Ascending aorta (tissue), 2 donors: ENCODE measurements around the gene ERCC3. TPM values are rescaled to one million over a fixed set of nuclear protein-coding genes. Genes with fewer than 3 reads are reported as not detected.
A peak's percentile ranks its signal among the peaks of the same experiment; 100 is the strongest.

Source experiments
- DNase-seq, 2 donors: peaks; one replicate each; pipeline ENCODE4 v3.0.0-alpha.2; 2019; ENCODE audit warnings: low spot score in 2 of 2
- H3K27ac ChIP-seq, 2 donors: fragments of 200-600 bp; sonication (generic); one replicate each; pipeline ENCODE4 v1.5.1; 2016 to 2017; ENCODE audit warnings: mild to moderate bottlenecking in 1 of 2
- H3K27me3 ChIP-seq: fragments of 200-600 bp; sonication (generic); one replicate; pipeline ENCODE4 v1.5.1; 2017
- H3K36me3 ChIP-seq, 2 donors: fragments of 200-600 bp; sonication (generic); one replicate each; pipeline ENCODE4 v1.5.1; 2016
- H3K4me1 ChIP-seq, 2 donors: fragments of 200-600 bp; sonication (generic); one replicate each; pipeline ENCODE4 v1.5.1; 2016 to 2017; ENCODE audit warnings: mild to moderate bottlenecking in 1 of 2
- H3K4me3 ChIP-seq, 2 donors: fragments of 200-600 bp; sonication (generic); one replicate each; pipeline ENCODE4 v1.5.1; 2016 to 2017; ENCODE audit warnings: mild to moderate bottlenecking in 1 of 2
- H3K9me3 ChIP-seq, 2 donors: fragments of 200-600 bp; sonication (generic); one replicate each; pipeline ENCODE4 v1.5.1; 2016
- CTCF ChIP-seq, 3 experiments: fragments of 200-600 bp in 2 of 3; fragments of 450-650 bp in 1 of 3; sonication (generic) in 2 of 3; IDR thresholded peaks; one replicate each; pipeline ENCODE4 v1.5.1; 2016 to 2019; ENCODE audit warnings: antibody characterized with exemption in 3 of 3, mild to moderate bottlenecking in 1 of 3, moderate library complexity in 1 of 3
- intact Hi-C: fragments of 100-400 bp; cut with DNase I; formaldehyde crosslinking; loops from one replicate; pipeline ENCODE4 v1.15.1; 2023
- total RNA-seq: library from RNA; depleted of rRNA; stranded (reverse); fragments of >200 nt; gene quantifications from one replicate; pipeline ENCODE4 v1.1.0, GENCODE V29; 2016

Gene ERCC3
- 35.3 TPM for total RNA-seq

GRCh38 chr2:127293748-127294562 lies at the start of gene ERCC3:
TSS of gene ERCC3 (minus strand) at chr2:127294144. CDS start at chr2:127294081, 63 bp downstream.
- H3K27me3 ChIP-seq = no peaks in the 10 kb centered on the region
- intact Hi-C loops = loop anchor here (10.0 kb wide), 1 partner anchor 229 kb away; no protein-coding TSS in a partner anchor
- peak within 1 kb of the TSS; percentile 83 to 91 for H3K4me3 ChIP-seq
- peak within 1 kb of the TSS; percentile 79 to 80 for H3K27ac ChIP-seq
- no peak for TF ChIP-seq CTCF (IDR thresholded peaks at IDR 0.05)
- H3K4me1 ChIP-seq = peaks cover 5 to 10% of the 10 kb centered on the region in 2 donors
- H3K9me3 ChIP-seq = no peaks in the 10 kb centered on the region
- H3K36me3 ChIP-seq = peaks cover 14 to 39% of the 10 kb centered on the region in 2 donors
- peak in 1 of 2 donors; percentile 90 for DNase-seq

GRCh38 chr2:127343277-127343676 lies 49.3 kb upstream of the ERCC3 start:
- no peak for TF ChIP-seq CTCF (IDR thresholded peaks at IDR 0.05)
- Histone ChIP-seq H3K27ac (no peak overlapping the region), H3K36me3 (peaks cover 0 to 7% of the 10 kb centered on the region in 2 donors), H3K4me1 (peaks cover 0 to 4% of the 10 kb centered on the region in 2 donors), H3K27me3 (no peaks in the 10 kb centered on the region), H3K4me3 (no peak overlapping the region), H3K9me3 (no peaks in the 10 kb centered on the region)
- DNase-seq = no peak
- intact Hi-C loops = no loop called here

GRCh38 chr2:127342101-127342500 lies 48.2 kb upstream of the ERCC3 start:
- no peaks in the 10 kb centered on the region for H3K27me3 ChIP-seq
- TF ChIP-seq CTCF (IDR thresholded peaks at IDR 0.05) = no peak
- intact Hi-C loops = no loop called here
- H3K27ac ChIP-seq = no peak overlapping the region
- H3K4me3 ChIP-seq = no peak overlapping the region
- no peak for DNase-seq
- H3K9me3 ChIP-seq = no peaks in the 10 kb centered on the region
- H3K4me1 ChIP-seq = peaks cover 0 to 4% of the 10 kb centered on the region in 2 donors
- H3K36me3 ChIP-seq = peaks cover 2 to 8% of the 10 kb centered on the region in 2 donors

- Histone ChIP-seq H3K36me3 (peaks cover 16 to 21% of the 10 kb centered on the region in 2 donors), H3K27me3 (no peaks in the 10 kb centered on the region), H3K27ac (no peak overlapping the region), H3K4me3 (no peak overlapping the region), H3K9me3 (no peaks in the 10 kb centered on the region), H3K4me1 (peaks cover 0 to 3% of the 10 kb centered on the region in 2 donors)
- intact Hi-C loops = no loop called here
- TF ChIP-seq CTCF (IDR thresholded peaks at IDR 0.05) = no peak
- DNase-seq = no peak
Observed at GRCh38 chr2:127332335-127332734, 38.4 kb upstream of the ERCC3 start.

- intact Hi-C loops = no loop called here
- H3K36me3 ChIP-seq = peaks cover 14 to 17% of the 10 kb centered on the region in 2 donors
- TF ChIP-seq CTCF (IDR thresholded peaks at IDR 0.05) = no peak
Observed at GRCh38 chr2:127330753-127331152, 36.8 kb upstream of the ERCC3 start.

More at GRCh38 chr2:127330753-127331152, 36.8 kb upstream of the ERCC3 start:
- Histone ChIP-seq H3K27me3 (no peaks in the 10 kb centered on the region), H3K9me3 (no peaks in the 10 kb centered on the region), H3K27ac (no peak overlapping the region), H3K4me1 (no peaks in the 10 kb centered on the region), H3K4me3 (no peak overlapping the region)
- no peak for DNase-seq
